ENCODE data around the gene CASKIN1. TPM values are rescaled to one million over a fixed set of nuclear protein-coding genes. Genes with fewer than 3 reads are reported as not detected.
A peak's percentile ranks its signal among the peaks of the same experiment; 100 is the strongest.
"Not testable (repeated sequence)": the region's sequence is repeated elsewhere in the genome, so short reads cannot be mapped to it uniquely, and the experiment has no call there.

Gene CASKIN1
- total RNA-seq (under 1 TPM in 1 of 2 donors, not detected in 1; 0.05 TPM), total RNA-seq (0.15 to 0.58 reads per million in 2 donors)

GRCh38 chr16:2196162-2196980 lies at the start of gene CASKIN1:
Gene CASKIN1, minus strand, starts transcription at chr16:2196605. Its CDS starts 173 bp downstream, at chr16:2196432.
- Mint-ChIP-seq H3K4me1 (peaks cover 6% of the 10 kb centered on the region), H3K27me3 (peaks cover 29% of the 10 kb centered on the region), H3K4me3 (peak within 1 kb of the TSS; percentile 65), H3K36me3 (ENCODE audit: low read depth) (no peaks in the 10 kb centered on the region), H3K27ac (no peak within 1 kb of the TSS)
- ATAC-seq (peak; percentile 55), DNase-seq (peak in 1 of 3 donors; percentile 19)
- H3K9me3 ChIP-seq (ENCODE audit: control insufficient read depth, low read length, poor library complexity, severe bottlenecking): no peaks in the 10 kb centered on the region

- DNase-seq (no peak), ATAC-seq (no peak)
- Mint-ChIP-seq H3K36me3 (ENCODE audit: low read depth) (no peaks in the 10 kb centered on the region), H3K27ac (no peak overlapping the region), H3K4me1 (peaks cover 3% of the 10 kb centered on the region), H3K27me3 (no peaks in the 10 kb centered on the region), H3K4me3 (no peak overlapping the region)
- H3K9me3 ChIP-seq (ENCODE audit: control insufficient read depth, low read length, poor library complexity, severe bottlenecking): no peaks in the 10 kb centered on the region
These were observed 48.8 kb upstream of the CASKIN1 start for GRCh38 chr16:2244926-2245795.

DNA sequence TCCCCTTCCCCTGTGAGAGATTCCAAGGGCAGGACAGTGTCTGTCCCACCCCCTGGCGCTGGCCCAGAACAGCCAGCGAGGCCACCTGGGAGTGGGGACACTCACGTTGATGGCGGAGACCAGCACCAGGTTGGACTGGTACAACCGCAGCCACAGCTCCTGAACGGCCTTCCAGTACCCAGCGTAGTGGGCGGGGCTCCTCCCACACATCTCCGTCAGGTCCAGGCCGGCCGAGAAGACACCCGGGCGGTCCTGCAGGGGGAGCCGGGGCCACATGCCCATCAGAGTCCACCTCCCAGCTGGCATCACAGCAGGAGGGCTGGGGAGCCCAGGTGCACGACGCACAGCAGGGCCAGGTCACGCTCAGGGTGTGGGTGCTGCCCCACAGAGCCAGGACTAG lies 47.9 kb upstream of the CASKIN1 start:
- ATAC-seq (no peak), DNase-seq (no peak)
- H3K9me3 ChIP-seq (ENCODE audit: control insufficient read depth, low read length, poor library complexity, severe bottlenecking): no peaks in the 10 kb centered on the region
- peaks cover 3% of the 10 kb centered on the region for H3K4me1 Mint-ChIP-seq
- H3K27me3 Mint-ChIP-seq: no peaks in the 10 kb centered on the region
- no peak overlapping the region for H3K4me3 Mint-ChIP-seq
- no peak overlapping the region for H3K27ac Mint-ChIP-seq
- H3K36me3 Mint-ChIP-seq (ENCODE audit: low read depth): no peaks in the 10 kb centered on the region

DNA sequence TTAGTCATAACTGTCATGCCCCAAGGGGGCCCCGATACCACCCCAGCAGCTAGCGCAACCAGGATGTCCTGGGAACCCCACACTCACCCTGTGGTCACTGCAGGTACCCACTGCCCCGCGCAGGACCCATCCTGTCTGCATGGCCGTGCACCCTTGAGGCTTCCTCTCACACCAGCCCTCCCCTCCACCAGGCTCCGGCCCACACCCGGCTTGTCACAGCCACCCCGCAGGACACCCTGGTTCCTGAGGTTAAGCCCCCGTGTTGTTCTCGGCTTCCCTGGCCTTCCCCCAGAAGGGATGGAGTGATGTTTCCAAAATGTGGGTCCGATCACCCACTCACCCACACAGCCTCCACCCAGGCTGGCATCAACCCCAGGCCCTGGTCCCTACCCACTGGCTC lies 47.4 kb upstream of the CASKIN1 start:
- Mint-ChIP-seq H3K4me3 (no peak overlapping the region), H3K27me3 (no peaks in the 10 kb centered on the region), H3K36me3 (ENCODE audit: low read depth) (no peaks in the 10 kb centered on the region), H3K27ac (no peak overlapping the region), H3K4me1 (peaks cover 3% of the 10 kb centered on the region)
- no peaks in the 10 kb centered on the region for H3K9me3 ChIP-seq (ENCODE audit: control insufficient read depth, low read length, poor library complexity, severe bottlenecking)
- DNase-seq (no peak), ATAC-seq (no peak)

DNA sequence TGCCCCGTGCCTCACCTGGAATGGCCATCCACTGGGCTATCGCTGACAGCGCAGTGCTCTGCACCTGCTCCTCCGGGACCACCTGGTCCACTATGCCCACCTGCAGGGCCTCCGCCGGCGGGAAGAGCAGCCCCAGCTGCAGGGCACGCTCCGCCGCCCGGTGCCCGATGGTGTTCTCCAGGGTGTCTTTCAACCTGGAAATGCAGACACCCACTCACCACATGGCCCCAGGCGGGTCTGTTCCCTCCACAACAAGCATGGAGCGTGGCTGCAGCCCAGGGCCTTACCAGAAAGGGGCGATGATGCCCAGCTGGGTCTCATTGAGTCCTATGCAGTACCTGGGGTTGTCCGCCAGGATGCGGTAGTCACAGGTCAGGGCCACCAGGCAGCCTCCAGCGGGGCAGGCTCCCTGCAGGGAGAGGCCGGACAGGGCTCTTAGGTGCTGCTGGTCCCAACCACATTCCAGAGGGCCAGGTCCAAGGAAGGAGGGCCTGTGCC lies 46.7 kb upstream of the CASKIN1 start:
- H3K9me3 ChIP-seq (ENCODE audit: control insufficient read depth, low read length, poor library complexity, severe bottlenecking): no peaks in the 10 kb centered on the region
- no peak for DNase-seq
- ATAC-seq: no peak
- Mint-ChIP-seq H3K4me3 (no peak overlapping the region), H3K4me1 (peaks cover 3% of the 10 kb centered on the region), H3K36me3 (ENCODE audit: low read depth) (no peaks in the 10 kb centered on the region), H3K27ac (no peak overlapping the region), H3K27me3 (no peaks in the 10 kb centered on the region)

- H3K36me3 Mint-ChIP-seq (ENCODE audit: low read depth): no peaks in the 10 kb centered on the region
- DNase-seq (no peak), ATAC-seq (no peak)
- H3K27ac Mint-ChIP-seq: no peak overlapping the region
- H3K27me3 Mint-ChIP-seq: no peaks in the 10 kb centered on the region
- H3K4me1 Mint-ChIP-seq: peaks cover 3% of the 10 kb centered on the region
- H3K4me3 Mint-ChIP-seq: no peak overlapping the region
- no peaks in the 10 kb centered on the region for H3K9me3 ChIP-seq (ENCODE audit: control insufficient read depth, low read length, poor library complexity, severe bottlenecking)
These were observed 46.2 kb upstream of the CASKIN1 start for GRCh38 chr16:2242598-2242997.

GRCh38 chr16:2240331-2240730 lies 43.9 kb upstream of the CASKIN1 start:
- H3K9me3 ChIP-seq (ENCODE audit: control insufficient read depth, low read length, poor library complexity, severe bottlenecking); H3K27me3 Mint-ChIP-seq: not testable (repeated sequence)

GRCh38 chr16:2238838-2239675 lies 42.7 kb upstream of the CASKIN1 start:
- Mint-ChIP-seq H3K27ac (no peak overlapping the region), H3K36me3 (ENCODE audit: low read depth) (no peaks in the 10 kb centered on the region), H3K4me3 (no peak overlapping the region), H3K27me3 (no peaks in the 10 kb centered on the region), H3K4me1 (peaks cover 5% of the 10 kb centered on the region)
- ATAC-seq (no peak), DNase-seq (no peak)
- no peaks in the 10 kb centered on the region for H3K9me3 ChIP-seq (ENCODE audit: control insufficient read depth, low read length, poor library complexity, severe bottlenecking)

More at GRCh38 chr16:2240331-2240730, 43.9 kb upstream of the CASKIN1 start:
- H3K4me1 Mint-ChIP-seq; DNase-seq; H3K4me3 Mint-ChIP-seq; H3K36me3 Mint-ChIP-seq (ENCODE audit: low read depth); H3K27ac Mint-ChIP-seq; ATAC-seq: not testable (repeated sequence)

- no peak overlapping the region for H3K4me3 Mint-ChIP-seq
- no peaks in the 10 kb centered on the region for H3K27me3 Mint-ChIP-seq
- no peak overlapping the region for H3K27ac Mint-ChIP-seq
- no peak for ATAC-seq
- DNase-seq: no peak
- H3K9me3 ChIP-seq (ENCODE audit: control insufficient read depth, low read length, poor library complexity, severe bottlenecking): no peaks in the 10 kb centered on the region
- peaks cover 5% of the 10 kb centered on the region for H3K4me1 Mint-ChIP-seq
- H3K36me3 Mint-ChIP-seq (ENCODE audit: low read depth): peaks cover 2% of the 10 kb centered on the region
These were observed 41.9 kb upstream of the CASKIN1 start for GRCh38 chr16:2238150-2238837.

GRCh38 chr16:2237493-2238149 lies 41.2 kb upstream of the CASKIN1 start:
- no peak overlapping the region for H3K27ac Mint-ChIP-seq

DNA sequence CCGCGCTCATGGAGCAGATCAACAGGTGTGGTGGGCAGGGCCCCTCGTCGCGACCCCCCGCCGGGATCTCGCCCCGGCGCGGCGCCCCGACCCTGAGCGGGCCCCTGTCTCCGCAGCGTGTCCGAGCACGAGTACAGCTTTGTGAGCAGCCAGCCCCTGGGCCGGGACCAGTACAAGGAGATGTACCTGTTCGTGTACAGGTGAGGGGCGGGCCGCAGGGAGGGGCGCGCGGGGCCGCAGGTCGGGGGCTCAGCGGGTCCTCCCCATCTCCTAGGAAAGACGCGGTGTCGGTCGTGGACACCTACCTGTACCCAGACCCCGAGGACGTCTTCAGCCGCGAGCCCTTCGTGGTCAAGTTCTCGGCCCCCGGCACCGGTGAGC lies 40.7 kb upstream of the CASKIN1 start:
- no peaks in the 10 kb centered on the region for H3K9me3 ChIP-seq (ENCODE audit: control insufficient read depth, low read length, poor library complexity, severe bottlenecking)
- no peak overlapping the region for H3K27ac Mint-ChIP-seq
- H3K36me3 Mint-ChIP-seq (ENCODE audit: low read depth): peaks cover 2% of the 10 kb centered on the region
- ATAC-seq (no peak), DNase-seq (no peak)
- H3K27me3 Mint-ChIP-seq: no peaks in the 10 kb centered on the region
- peaks cover 3% of the 10 kb centered on the region for H3K4me1 Mint-ChIP-seq
- H3K4me3 Mint-ChIP-seq: no peak overlapping the region

More at GRCh38 chr16:2237493-2238149, 41.2 kb upstream of the CASKIN1 start:
- DNase-seq (no peak), ATAC-seq (no peak)
- H3K4me3 Mint-ChIP-seq: no peak overlapping the region
- H3K4me1 Mint-ChIP-seq: peaks cover 5% of the 10 kb centered on the region
- H3K36me3 Mint-ChIP-seq (ENCODE audit: low read depth): peaks cover 2% of the 10 kb centered on the region
- no peaks in the 10 kb centered on the region for H3K9me3 ChIP-seq (ENCODE audit: control insufficient read depth, low read length, poor library complexity, severe bottlenecking)
- no peaks in the 10 kb centered on the region for H3K27me3 Mint-ChIP-seq
